Fibroblast of skin of right biceps (primary cell): ENCODE results near the gene ANKRD50.
A peak's percentile ranks its signal among the peaks of the same experiment; 100 is the strongest.

Source experiments
- DNase-seq: peaks from one replicate; pipeline ENCODE4 v3.0.0-alpha.2; 2013

ANKRD50 gene, protein sequence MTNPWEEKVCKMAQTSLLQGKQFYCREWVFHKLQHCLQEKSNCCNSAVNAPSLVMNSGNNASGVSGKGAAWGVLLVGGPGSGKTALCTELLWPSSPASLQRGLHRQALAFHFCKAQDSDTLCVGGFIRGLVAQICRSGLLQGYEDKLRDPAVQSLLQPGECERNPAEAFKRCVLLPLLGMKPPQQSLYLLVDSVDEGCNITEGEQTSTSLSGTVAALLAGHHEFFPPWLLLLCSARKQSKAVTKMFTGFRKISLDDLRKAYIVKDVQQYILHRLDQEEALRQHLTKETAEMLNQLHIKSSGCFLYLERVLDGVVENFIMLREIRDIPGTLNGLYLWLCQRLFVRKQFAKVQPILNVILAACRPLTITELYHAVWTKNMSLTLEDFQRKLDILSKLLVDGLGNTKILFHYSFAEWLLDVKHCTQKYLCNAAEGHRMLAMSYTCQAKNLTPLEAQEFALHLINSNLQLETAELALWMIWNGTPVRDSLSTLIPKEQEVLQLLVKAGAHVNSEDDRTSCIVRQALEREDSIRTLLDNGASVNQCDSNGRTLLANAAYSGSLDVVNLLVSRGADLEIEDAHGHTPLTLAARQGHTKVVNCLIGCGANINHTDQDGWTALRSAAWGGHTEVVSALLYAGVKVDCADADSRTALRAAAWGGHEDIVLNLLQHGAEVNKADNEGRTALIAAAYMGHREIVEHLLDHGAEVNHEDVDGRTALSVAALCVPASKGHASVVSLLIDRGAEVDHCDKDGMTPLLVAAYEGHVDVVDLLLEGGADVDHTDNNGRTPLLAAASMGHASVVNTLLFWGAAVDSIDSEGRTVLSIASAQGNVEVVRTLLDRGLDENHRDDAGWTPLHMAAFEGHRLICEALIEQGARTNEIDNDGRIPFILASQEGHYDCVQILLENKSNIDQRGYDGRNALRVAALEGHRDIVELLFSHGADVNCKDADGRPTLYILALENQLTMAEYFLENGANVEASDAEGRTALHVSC (N-terminal part only)

DNA sequence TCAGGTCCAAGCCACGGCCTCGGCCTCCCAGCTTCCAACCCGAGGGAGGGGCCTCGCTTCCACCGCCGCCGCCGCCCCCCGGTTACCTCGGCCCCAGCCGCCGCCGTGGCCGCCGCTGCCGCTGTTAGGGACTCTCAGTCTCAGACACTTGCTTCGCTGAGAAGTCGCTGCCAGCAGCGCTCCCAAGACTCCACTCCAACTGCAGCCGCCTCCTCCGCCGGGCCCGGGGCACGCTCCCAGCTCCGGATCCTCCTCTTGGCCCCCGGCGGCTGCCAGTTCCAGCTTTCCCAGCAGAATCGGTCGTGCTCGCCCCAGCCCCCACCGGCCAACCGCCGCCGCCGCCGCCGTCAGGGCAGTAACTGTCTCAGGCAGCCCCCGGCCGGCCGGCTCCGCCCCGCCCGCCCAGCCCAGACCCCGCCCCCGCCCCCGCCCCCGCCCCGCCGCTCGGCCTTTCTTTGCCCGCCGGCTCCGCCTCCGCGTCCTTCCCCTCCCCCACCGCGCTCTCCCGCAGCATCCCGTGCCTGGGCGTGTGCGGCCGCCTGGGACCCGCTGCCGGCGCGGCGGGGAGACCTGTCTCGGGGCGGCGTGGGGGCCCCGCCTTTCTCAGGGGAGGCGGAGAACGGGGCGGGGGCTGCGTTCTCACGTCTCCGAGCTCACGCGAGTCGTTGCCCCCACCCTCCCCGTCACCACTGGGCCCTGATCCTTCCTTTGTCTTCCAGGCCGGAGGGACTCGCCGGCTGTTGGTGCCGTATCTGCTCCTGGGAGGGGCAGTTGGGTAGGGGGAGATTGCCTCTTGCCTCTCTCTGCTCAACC lies at the start of gene ANKRD50:
Gene ANKRD50, minus strand, starts transcription at position 361 of the 813 bp plus-strand sequence. CDS start 2,221 bp downstream, outside the sequence.
- DNase-seq: peak; percentile 97

DNA sequence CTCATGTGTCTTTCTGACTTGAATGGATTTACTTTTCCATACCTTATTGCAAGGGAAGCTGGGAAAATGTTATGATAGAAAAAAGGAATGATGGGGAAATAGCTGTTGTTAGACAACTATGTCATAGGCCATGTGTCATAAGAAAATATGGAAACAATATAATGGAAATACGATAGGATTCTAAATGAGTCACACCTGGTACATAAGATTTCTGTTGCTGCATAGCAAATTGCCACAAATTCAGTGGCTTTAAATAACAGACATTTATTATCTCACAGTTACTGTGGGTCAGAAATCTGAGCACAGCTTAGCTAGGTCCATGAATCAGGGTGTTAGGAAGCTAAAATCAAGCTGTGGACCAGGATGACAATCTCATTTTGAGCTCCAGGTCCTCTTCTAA lies 44.6 kb upstream of the ANKRD50 start:
- peak; percentile 58 for DNase-seq

DNA sequence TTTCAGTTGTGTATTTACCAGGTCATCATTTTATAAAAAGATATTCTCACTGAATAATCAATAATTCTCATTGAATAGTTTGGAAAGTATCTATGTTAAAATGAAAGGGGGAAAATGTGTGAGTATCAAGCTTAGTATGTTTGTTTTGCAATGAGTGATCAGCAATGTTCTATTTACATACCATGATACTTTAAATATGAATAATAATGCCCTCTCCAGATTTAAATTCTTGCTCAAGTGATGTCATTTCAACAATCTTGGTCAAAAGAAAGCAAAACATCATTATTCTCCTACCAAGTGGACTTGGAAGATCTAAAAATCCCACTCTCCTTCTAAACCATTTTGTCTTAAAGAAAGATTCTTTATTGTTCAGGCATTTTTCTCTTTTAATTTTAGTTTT lies 42.1 kb upstream of the ANKRD50 start:
- DNase-seq: peak; percentile 19

DNA sequence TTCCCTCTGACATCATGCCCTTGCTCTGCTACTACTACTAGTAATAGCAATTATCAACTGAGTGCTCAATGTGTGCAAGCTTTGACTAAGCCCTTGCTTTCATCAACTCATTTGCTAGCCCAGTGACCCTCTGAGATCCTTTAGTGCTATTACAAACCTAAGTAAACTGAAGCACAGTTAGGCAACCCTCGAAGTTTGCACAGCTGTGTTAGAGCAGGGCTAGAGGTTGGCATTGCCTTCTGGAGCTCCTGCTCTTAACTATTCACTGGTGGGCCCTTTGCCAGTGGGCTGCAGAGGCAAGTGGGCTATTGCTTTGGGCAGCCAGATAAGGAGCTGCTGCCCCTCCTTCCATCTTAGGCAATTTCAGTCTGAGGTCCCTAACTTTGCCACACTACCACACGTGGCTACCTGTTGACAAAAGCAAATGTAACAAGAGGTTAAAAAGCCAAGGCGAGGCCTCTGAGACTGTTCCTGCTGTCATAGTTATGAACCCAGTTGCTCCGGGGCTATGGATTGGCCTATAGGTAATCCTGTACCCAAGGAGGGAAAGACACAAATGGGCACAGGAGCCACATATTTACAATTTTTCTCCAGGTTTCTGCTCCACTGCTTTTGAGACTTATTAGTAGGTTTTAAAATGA lies 41.5 kb upstream of the ANKRD50 start:
- no peak for DNase-seq

DNA sequence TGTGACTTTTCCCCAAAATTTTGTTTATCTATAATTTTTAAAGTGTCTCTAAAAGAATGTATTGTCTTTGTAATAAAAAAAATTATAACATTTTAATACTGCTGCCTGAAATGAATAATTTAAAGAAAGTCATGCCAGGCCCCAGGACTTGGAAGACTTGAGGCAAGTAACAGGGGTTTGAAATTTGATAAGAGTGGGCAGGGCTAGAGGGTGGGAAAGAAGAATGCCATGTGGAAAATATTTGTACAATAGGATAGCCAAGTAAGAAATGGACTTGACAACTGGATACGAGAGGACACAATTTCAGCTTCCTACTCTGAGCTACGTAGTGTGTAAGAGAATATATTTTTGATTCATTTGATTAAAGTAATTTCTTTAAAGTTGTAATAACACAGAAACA lies 36.9 kb upstream of the ANKRD50 start:
- DNase-seq: no peak

DNA sequence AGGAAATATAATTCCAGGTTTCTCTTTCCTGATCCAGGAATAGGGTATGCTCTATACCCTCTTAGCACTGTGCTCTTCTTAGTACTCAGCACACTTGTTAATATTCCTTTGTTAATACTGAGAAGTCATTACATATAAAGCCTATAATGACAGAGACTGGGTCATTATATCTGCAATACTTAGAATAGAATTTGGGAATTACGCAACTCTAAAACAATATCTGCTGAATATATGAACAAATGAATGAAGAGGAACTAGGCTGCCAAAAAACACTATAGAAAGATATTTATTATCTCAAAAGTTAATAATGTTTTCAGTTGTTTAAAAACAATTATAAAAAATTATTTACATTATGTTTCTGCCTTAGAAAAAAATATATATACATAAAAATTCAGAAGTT lies 36.4 kb upstream of the ANKRD50 start:
- DNase-seq: no peak

DNA sequence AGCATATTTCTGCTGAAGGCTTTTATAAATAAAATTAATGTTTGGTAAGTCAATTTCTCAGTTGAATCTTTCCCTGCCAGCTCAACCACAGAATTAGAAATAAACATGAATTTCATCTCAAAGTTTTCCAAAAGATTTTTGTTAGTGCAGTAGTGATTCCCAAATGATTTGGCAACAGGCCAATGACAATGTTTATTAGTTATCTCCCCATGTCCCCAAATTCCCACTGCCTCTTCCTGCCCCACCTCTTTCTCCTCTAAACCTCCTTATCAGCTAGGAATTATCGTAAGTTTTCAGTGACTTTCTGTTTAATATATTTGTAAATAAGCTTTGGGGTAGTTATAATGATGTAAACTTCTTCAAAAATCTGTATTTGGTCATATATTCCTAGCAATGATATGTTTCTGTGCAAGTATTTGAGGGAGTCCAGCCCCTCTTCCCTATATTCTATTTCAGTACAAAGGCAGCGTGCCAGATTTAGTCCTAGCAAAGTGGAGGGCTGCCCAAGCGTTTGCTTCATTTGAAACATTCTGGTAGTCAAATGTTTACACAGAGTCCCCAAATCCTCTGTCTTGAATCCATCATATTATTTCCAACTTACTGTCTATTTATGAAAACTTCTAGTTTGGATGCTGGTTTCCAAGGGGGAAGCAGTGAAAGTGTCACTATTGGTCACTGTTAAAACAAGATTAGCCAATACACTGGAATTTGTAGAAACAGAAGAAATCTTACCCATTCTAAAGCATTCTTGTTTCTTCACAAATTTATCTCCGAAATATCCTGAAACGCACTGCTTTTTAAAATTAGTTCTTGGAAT lies 33.7 kb upstream of the ANKRD50 start:
- DNase-seq: no peak

DNA sequence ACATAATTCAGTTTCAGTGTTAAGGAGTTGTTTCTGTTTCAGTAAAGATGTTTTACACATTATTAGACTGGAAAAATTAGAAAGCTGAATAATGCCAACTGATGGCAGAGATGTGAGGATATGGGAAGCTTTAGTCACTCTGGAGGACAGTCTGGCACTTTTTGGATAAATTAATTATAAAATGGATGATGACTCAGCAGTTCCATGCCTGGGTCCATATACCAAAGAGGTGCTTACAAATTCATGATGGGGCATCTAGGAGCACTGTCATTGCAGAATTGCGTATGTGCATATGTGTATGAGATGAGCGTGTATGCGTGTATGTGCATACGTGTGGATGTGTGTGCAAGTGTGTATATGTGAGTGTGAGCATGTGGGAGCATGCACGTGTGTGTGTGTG lies 31.2 kb upstream of the ANKRD50 start:
- DNase-seq: no peak

DNA sequence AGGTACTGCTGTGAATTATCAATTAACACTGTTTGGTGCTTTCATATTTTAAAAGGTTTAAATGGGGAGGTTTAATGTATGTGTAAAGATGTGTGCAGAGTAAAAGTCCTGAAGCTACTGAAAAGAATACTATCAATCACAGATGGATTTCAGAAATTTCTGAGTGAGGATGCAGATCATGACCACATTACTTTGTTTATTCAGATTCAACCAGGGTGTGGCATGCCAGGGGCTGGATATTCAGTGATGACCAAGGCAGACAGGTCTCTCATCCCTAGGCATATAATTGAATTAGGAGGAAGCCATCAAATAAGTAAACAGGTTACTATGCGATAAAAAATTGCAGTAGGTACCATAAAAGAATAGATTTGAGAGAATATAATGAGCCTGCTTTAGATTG lies 28.0 kb upstream of the ANKRD50 start:
- no peak for DNase-seq

DNA sequence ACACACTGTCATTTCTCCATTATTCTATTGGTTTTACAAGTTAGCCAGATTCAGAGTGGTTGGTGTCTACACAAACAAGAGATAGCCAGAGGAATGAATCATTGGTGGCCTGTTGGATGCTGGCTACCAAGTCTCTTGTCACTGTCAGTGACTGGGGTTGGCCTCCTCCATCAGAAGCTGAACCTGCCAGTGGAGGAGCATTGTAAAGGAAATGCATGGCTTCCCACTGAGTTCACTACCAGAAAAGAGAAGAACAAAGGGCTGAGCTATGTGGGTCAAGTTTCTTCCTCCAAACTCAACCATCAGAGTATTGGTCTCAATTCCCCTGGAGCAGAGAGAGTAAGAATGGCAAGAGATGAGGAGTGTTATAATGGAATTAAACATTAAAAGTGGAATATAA lies 26.5 kb upstream of the ANKRD50 start:
- no peak for DNase-seq

DNA sequence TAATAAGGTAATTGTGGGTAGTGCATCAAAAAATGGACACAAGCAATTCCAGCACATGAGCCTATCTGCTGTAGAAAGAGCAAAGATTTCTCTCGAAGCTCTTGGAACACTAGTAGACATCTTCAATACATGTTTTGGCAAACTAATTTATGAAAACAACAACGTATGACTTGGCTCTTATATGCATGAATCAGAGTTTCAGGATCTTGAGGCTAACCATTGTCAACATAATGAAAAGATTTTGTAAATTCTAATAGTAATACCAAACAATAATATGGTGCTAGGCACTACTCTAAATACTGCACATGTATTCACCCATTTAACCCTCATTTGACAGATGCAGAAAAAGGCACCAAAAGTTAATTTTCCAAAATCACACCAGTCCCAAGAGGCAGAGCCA lies 25.1 kb upstream of the ANKRD50 start:
- DNase-seq: no peak

DNA sequence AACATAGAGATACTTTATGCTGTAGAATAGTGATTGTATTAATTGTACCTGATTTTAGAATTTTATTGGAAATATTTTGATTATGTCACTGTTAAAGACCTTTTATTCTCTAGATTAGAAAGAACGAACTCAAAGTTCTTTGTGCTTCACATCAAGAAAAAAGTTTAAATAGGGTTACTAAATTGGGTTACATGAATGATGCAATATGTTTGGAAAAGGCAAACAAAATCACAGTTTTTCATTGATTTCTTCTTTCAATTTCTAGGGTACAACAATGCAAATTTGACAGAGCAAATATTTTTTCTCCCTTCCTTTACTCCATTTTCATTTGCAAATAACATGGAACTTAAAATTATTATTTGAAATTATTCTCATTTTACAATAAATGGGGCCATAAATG lies 24.0 kb upstream of the ANKRD50 start:
- DNase-seq: no peak

DNA sequence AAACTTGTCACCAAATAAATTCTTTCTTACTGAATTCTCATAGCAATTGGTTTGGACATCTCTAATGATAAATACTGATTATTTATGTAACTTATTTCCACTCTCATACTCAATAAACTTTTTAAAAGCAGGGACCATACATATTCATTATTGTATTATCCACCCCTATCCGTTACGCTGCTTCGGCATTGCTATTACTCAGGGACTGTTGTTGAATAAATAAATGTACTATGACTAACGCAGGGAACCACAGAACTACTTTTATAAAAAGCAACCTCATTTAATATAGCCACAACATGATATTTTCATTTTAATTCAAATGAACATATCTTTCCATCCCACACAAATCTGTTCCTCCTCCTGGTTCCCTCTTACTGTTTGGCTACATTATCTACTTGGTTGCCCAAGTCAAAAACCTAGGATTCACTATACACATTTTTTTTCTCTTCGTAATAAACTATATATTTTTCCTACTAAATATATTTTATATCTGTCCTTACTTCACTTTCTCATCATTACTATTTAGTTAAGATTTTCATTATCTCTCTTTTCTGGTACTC lies 14.9 kb upstream of the ANKRD50 start:
- DNase-seq: no peak

DNA sequence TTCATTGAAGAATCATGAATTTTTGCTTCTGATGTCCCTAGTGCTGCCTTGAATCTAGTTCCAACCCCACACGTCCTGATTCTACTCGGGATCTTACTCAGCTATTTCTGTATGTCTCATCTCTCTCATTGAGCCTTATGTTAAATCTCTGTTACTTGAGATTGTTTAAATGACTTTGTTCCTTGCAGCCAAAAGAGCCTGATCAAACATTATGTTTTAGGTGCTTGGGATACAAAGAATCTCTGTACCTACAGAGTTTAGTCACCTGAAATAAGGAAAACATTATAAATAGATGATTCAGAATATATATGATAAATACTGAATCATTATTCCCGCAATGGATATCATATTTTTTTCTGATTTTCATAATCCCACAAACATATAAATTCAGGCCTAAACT lies 13.7 kb upstream of the ANKRD50 start:
- no peak for DNase-seq

DNA sequence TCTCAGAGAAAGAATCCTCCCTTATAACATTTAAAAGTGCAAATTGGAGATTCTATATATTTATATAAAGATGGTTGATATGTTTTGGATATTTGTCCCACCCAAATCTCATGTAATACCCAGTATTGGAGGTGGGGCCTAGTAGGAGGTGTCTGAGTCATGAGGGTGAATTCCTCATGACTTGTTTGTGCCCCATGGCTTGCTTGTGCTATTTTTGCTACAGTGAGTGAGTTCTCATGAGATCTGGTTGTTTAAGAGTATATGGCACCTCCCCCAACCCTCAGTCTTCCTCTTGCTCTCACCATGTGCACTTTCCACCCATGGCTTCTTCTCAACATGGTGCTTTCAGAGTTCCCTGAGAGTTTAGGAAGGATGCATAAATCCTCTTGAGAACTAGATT lies 9.5 kb upstream of the ANKRD50 start:
- peak; percentile 49 for DNase-seq

DNA sequence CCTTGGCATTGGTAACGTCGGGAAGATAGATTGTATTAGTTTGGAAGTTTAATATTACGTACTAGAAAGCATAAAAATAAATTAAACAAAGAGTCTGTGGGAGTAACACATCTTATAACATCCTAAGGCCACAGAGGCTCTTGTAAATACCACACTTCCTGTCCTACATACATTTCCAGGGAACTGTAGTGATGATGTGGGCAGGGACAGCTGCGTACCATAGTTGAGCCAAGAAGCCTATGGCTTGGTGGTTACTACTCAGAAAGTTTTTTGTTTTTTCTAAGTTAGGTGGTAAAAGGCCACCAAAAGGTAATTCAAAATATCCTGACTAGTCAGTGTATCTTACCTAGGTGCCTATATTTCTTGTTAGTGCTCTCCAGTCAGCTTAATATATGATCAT lies 4.6 kb upstream of the ANKRD50 start:
- DNase-seq: no peak

DNA sequence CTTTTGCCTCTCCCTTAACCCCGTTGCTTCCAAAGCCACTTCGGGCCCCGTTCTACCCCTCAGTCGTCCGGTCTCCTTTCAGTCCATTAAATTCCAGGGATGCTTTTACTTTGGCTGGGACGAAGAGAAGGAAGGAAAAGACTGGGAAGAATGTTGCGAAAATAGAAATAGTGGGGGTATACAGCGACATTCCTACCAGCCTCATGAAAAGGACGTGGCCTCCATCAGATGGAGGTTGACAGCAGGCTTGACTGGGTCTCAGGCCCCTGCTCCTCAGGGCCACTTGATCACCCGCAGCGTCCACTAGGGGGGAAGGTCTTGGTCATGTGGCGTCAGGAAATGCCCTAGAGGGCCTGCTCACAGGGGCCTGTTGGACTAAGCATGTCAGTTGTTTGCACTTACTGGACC lies 657 bp upstream of the ANKRD50 start:
- peak; percentile 82 for DNase-seq

DNA sequence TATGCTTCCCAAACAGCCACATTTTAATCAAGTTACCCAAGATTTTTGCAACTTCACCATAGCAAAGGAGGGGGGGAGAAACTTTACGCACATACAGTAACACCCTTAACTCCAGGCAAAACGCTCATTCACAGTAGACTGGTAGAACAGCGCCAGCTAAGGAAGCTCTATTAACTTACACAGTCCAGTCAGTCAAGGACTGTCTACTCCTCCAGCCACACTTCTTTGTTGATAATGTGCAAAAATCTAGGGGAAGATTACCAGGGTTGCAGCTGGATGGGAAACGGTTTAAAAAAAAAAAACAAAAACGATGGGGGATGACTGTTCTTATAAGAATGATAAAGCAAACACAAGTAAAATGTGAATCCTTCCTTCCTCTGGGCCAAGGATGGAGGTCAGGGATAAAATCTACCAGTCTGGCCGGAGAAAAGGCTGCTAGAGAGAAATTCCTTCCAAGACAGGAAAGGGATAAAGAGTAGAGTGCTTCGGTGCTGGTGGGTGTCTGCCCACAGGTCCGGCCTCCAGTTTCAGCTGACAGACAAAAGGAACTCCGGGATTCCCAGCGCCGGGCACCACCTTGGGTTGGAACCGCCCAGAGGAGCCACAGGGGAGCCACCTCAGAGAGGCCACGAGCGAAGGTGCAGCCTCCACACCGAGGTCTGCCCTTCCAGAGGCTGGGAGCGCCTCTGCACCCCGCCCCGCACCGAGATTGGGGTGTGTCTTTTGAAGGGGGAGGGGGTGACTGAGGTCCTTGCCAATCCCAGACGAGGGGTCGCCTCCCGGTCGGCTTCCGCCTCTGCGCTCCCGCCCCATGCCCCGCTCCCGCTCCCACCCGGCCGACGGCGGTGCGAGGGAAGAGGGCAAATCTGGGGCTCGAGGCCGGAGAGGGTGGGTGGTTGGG lies 811 bp downstream of the ANKRD50 start:
- DNase-seq: peak; percentile 76

DNA sequence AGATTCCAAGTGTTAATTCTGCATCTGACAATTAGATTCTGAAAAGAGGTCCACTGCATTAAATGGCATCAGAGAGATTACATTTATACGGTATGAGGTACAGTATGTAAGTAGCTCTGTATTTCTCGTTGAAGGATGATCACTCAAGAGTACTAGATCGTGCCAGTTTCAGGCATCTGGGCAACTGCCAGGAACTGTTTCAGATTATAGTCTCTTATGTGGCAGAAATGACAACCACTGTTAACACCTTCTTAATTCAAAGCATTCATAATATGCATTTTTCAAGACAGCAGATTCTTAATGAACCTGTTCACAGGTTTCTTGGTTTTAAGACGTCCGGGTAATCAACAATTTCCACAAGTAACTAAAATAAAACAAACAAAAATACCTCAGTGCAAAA lies 1.6 kb downstream of the ANKRD50 start:
- peak; percentile 26 for DNase-seq
